Activated CD4-positive, alpha-beta T cell treated with anti-CD3 and anti-CD28 coated beads for 36 hours (primary cell): ENCODE data around the gene MPST. TPM values are rescaled to one million over a fixed set of nuclear protein-coding genes. Genes with fewer than 3 reads are reported as not detected.

Experiments used
- ATAC-seq: fragments of 200-7000 bp; cut with Tn5 transposase; one replicate; pipeline ENCODE4 v1.10.0; 2021; ENCODE audit warnings: mild to moderate bottlenecking, moderate library complexity
- CTCF ChIA-PET: fragments of 350-600 bp; sonication (Branson Sonifier 250); formaldehyde crosslinking; loops from one replicate; lab custom pipeline; 2021; ENCODE audit warnings: antibody characterized with exemption; lab: Charles Lee
- POLR2A ChIA-PET: fragments of 350-600 bp; sonication (Branson Sonifier 250); formaldehyde crosslinking; loops from one replicate; lab custom pipeline; 2021; ENCODE audit warnings: antibody characterized with exemption, inconsistent platforms; lab: Charles Lee
- DNase-seq: peaks from one replicate; pipeline ENCODE4 v3.0.0-alpha.2; 2020
- H3K27ac Mint-ChIP-seq: one replicate; pipeline ENCODE4 v1.8.0; 2021; ENCODE audit warnings: mixed read lengths
- H3K27me3 Mint-ChIP-seq: one replicate; pipeline ENCODE4 v1.8.0; 2021; ENCODE audit warnings: mixed read lengths
- H3K36me3 Mint-ChIP-seq: one replicate; pipeline ENCODE4 v1.8.0; 2021; ENCODE audit warnings: low read depth, mixed read lengths
- H3K4me1 Mint-ChIP-seq: one replicate; pipeline ENCODE4 v1.8.0; 2021; ENCODE audit warnings: mixed read lengths
- H3K4me3 Mint-ChIP-seq: one replicate; pipeline ENCODE4 v1.8.0; 2021; ENCODE audit warnings: mild to moderate bottlenecking, moderate library complexity, mixed read lengths
- H3K9me3 Mint-ChIP-seq: one replicate; pipeline ENCODE4 v1.8.0; 2021; ENCODE audit warnings: low read depth, mixed read lengths
- intact Hi-C, 2 experiments: fragments of 100-400 bp; cut with DNase I in 1 of 2; cut with micrococcal nuclease in 1 of 2; formaldehyde crosslinking; loops; one replicate each; pipeline versions ENCODE4 v1.14.2 to v1.15.1; 2022 to 2024; cut with DNase I, micrococcal nuclease
- total RNA-seq, 2 experiments: library from RNA; stranded (reverse); gene quantifications; one replicate each; pipeline ENCODE4 v1.2.3, GENCODE V29; 2021

The MPST gene
- total RNA-seq, 2 experiments from 2014 or later, result 10.6 to 11.0 TPM

DNA sequence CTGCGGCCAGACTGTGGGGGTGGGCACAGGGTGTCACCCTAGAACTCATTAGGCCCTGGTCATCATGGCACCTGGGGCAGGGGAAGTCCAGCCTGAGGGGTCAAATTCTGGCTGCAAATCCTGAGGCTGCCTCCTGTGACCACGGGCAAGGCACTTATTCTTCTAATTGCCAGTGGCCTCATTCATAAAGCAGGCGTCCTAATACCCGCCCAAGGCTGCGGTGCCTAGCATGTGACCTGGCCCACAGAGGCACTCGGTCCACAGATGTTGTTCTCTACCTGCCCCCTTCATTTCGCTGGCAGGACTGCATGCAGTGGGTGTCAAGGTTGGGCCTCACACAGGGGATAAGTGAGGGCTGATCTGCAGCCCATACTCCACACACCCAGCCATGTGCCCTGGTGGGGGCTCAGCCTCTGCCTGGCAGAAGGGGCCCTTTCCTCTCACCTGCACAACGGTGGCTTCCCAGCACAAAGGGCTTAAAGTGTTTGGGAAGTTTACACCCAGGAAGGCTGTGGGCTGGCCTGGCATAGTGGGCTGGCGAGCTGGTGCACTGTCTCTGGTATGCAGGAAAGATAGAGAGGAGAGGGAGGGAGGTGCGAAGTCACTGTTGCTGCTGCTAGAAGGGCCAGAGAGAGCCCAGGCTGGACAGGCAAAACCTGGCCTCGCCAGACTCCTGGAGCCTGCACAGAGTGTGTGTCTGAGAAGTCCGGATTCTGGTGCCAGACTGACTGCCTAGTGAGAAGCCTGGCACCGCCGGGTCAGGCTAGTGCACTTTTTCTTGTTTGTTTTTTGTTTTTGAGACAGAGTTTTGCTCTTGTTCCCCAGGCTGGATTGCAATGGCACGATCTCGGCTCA lies 3.2 kb downstream of the MPST start:
- peaks cover 4% of the 10 kb centered on the region for H3K4me1 Mint-ChIP-seq
- H3K36me3 Mint-ChIP-seq, result no peaks in the 10 kb centered on the region
- ChIA-PET CTCF (interaction anchor here (0.6 to 4.0 kb wide), 6 partner anchors 10 to 25 kb away, joined by 3 to 27 read pairs (median 6); no protein-coding TSS in a partner anchor), POLR2A (no interaction called here)
- H3K4me3 Mint-ChIP-seq, result no peak overlapping the region
- ATAC-seq (no peak), DNase-seq (no peak)
- H3K27ac Mint-ChIP-seq, result no peak overlapping the region
- peaks cover 13% of the 10 kb centered on the region for H3K27me3 Mint-ChIP-seq
- no peaks in the 10 kb centered on the region for H3K9me3 Mint-ChIP-seq
- intact Hi-C loops, result no loop called here

DNA sequence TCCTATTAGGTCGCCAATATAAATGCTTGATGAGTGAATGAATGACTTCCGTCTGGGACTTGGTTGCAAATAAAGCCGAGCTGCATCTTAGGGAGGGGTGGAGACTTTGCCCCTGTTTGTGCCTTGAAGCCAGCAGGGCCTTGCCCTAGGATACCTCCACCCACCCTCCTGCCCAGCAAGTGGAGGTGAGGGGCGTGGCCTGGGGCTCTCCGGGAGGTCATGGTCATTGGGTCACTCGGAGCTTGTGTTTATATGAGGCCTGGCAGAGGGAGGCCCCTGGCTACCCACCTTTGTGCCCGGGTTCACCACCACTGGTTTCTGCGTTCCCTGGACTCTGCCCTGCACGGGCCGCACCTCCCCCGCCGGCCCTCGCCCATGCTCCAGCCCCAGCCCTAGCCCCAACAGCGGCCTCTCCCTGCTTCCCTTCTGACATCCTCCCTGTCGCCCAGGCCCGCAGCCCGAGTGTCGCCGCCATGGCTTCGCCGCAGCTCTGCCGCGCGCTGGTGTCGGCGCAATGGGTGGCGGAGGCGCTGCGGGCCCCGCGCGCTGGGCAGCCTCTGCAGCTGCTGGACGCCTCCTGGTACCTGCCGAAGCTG lies 4.3 kb downstream of the MPST start:
- no peak for DNase-seq
- no peak overlapping the region for H3K4me3 Mint-ChIP-seq
- peaks cover 12% of the 10 kb centered on the region for H3K27me3 Mint-ChIP-seq
- intact Hi-C loops, result no loop called here
- ChIA-PET CTCF (interaction anchor here (0.5 to 1.0 kb wide), 4 partner anchors 21 to 36 kb away, joined by 3 read pairs; no protein-coding TSS in a partner anchor), POLR2A (no interaction called here)
- ATAC-seq, result no peak
- H3K4me1 Mint-ChIP-seq, result peaks cover 4% of the 10 kb centered on the region
- H3K36me3 Mint-ChIP-seq, result no peaks in the 10 kb centered on the region
- no peak overlapping the region for H3K27ac Mint-ChIP-seq
- no peaks in the 10 kb centered on the region for H3K9me3 Mint-ChIP-seq

DNA sequence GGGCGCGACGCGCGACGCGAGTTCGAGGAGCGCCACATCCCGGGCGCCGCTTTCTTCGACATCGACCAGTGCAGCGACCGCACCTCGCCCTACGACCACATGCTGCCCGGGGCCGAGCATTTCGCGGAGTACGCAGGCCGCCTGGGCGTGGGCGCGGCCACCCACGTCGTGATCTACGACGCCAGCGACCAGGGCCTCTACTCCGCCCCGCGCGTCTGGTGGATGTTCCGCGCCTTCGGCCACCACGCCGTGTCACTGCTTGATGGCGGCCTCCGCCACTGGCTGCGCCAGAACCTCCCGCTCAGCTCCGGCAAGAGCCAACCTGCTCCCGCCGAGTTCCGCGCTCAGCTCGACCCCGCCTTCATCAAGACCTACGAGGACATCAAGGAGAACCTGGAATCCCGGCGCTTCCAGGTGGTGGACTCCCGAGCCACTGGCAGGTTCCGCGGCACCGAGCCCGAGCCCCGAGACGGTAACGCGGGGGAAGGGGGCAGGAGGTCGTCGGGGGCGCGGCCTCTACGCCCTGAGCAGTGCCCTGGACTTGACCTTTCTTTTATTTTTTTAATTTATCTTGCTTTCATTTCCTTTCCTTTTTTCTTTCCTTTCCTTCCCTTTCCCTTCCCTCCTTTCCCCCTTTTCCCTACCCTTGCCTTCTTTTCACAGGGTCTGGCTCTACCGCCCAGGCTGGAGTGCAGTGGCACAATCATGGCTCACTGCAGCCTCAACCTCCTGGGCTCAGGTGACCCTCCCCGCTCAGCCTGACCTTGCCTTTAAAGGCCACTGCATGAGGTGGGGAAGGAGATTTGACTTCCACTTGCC lies 5.0 kb downstream of the MPST start:
- Mint-ChIP-seq H3K36me3 (no peaks in the 10 kb centered on the region), H3K4me3 (no peak overlapping the region), H3K27me3 (peaks cover 12% of the 10 kb centered on the region), H3K9me3 (no peaks in the 10 kb centered on the region), H3K27ac (no peak overlapping the region), H3K4me1 (peaks cover 4% of the 10 kb centered on the region)
- no peak for DNase-seq
- intact Hi-C loops, result no loop called here
- CTCF ChIA-PET, result interaction anchor here (1.0 kb wide), 1 partner anchor 21 kb away, joined by 3 read pairs; no protein-coding TSS in a partner anchor
- ATAC-seq, result no peak
- POLR2A ChIA-PET, result no interaction called here

DNA sequence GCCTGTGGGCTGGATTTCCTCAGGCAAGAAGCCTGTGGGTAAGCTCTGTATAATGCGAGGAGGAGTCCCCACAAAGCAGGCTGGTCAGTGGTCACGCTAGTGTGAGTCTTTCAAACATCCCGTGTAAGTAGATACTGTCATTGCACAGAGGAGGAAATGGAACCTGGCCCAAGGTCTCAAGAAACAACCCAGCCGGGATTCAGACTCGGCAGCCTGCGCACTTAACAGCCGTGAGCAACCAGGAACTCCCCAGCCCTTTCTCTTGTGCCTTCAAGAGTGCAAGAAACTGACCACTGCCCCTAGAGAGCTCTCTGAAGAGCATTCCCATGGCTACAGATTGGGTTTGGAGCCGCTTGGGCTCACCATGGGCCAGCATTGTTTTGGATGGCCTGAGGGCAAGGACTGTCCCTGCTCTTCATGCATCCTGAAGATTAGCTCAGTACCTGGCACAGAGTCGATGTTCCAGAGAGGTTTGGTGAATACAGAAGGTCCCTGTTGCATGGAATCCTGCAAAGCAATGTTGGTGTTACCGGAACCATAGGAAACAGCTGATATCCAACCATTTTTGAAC lies 6.0 kb downstream of the MPST start:
- H3K27ac Mint-ChIP-seq, result no peak overlapping the region
- CTCF ChIA-PET, result interaction anchor here (1.1 kb wide), 1 partner anchor 19 kb away, joined by 3 read pairs; no protein-coding TSS in a partner anchor
- POLR2A ChIA-PET, result no interaction called here
- ATAC-seq (no peak), DNase-seq (no peak)
- peaks cover 5% of the 10 kb centered on the region for H3K27me3 Mint-ChIP-seq
- intact Hi-C loops, result no loop called here
- H3K9me3 Mint-ChIP-seq, result no peaks in the 10 kb centered on the region
- no peaks in the 10 kb centered on the region for H3K36me3 Mint-ChIP-seq
- no peaks in the 10 kb centered on the region for H3K4me1 Mint-ChIP-seq
- no peak overlapping the region for H3K4me3 Mint-ChIP-seq

DNA sequence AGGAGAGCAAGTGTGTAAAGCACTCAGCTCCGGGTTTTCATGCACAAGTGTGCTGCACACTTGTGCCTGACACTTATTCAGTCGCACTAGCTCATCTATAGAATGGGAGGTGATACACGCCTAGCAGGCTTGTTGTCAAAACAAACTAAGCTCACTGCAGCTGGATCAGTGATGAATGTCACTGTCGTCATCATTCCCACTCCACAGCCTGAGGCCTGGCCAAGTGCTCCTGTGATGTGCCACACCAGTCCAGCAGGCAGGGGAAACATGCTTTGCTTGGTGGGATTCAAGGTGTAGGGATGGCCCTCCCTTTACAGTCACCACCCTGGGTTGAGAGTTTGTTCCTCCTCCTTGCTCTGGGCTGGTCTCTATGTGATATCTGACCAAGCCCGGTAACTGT lies 6.8 kb downstream of the MPST start:
- H3K36me3 Mint-ChIP-seq, result no peaks in the 10 kb centered on the region
- no peak overlapping the region for H3K4me3 Mint-ChIP-seq
- H3K4me1 Mint-ChIP-seq, result no peaks in the 10 kb centered on the region
- ChIA-PET POLR2A (interaction anchor here (1.1 kb wide), 1 partner anchor 19 kb away, joined by 4 read pairs; no protein-coding TSS in a partner anchor), CTCF (interaction anchor here (0.6 to 1.1 kb wide), 3 partner anchors 18 to 62 kb away, joined by 3 read pairs; no protein-coding TSS in a partner anchor)
- no peak for DNase-seq
- peaks cover 4% of the 10 kb centered on the region for H3K27me3 Mint-ChIP-seq
- ATAC-seq, result no peak
- H3K27ac Mint-ChIP-seq, result no peak overlapping the region
- no peaks in the 10 kb centered on the region for H3K9me3 Mint-ChIP-seq
- intact Hi-C loops, result no loop called here

DNA sequence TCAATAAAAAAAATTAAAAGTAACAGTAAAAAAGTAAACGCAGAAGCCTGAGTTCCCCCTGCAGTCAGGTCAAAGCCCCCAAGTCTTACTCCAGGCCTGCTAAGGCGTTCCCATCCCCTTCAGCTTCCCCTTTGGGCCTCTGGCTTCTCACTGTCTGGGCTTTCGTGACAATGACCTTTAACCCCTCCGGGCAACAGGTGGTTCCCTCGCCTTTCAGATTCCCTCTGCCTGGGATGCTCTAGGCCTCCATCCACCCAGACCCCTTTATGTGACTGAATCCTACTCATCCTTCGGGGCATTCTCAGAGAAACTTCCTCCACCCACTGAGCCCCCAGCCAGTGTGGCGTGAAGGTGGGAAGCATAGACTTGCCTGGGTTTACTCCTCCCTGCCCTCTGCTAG lies 8.0 kb downstream of the MPST start:
- intact Hi-C loops, result no loop called here
- POLR2A ChIA-PET, result no interaction called here
- Mint-ChIP-seq H3K27ac (no peak overlapping the region), H3K27me3 (no peaks in the 10 kb centered on the region), H3K4me1 (no peaks in the 10 kb centered on the region), H3K9me3 (no peaks in the 10 kb centered on the region), H3K36me3 (no peaks in the 10 kb centered on the region), H3K4me3 (no peak overlapping the region)
- no peak for ATAC-seq
- CTCF ChIA-PET, result no interaction called here
- DNase-seq, result no peak

DNA sequence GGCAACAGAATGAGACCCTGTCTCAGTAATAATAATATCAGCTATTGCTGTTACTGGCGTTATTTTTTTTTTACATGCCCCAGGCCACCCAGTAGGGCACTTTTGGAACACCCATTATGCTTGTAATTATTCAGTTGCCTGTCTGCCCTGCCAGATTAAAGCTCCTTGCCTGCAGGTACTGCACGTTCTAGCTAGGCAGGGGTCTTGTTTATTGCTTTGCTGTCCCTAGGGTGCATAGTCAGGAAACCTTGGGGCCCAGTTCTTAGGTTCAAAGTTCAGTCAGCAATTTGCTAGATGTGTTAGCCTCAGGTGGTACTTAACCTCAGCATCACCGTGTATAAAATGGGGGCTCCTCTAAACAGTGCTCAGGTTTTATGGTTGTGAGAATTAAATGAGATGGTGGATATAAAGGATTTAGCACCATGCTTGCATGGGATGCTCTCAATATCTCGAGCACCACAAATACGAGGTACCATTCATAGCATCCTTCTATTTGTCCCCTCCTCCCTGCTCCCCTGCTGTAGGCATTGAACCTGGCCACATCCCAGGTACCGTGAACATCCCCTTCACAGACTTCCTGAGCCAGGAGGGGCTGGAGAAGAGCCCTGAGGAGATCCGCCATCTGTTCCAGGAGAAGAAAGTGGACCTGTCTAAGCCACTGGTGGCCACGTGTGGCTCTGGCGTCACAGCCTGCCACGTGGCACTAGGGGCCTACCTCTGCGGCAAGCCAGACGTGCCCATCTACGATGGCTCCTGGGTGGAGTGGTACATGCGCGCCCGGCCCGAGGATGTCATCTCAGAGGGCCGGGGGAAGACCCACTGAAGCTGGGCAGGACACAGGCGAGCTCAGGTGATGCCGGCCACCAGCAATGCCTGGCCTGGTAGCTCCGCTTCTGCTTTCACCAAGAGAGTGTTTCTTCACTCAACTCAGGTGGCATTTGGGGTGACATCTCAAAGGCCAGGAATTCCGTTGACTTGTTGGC lies 9.4 kb downstream of the MPST start:
- DNase-seq (no peak), ATAC-seq (no peak)
- CTCF ChIA-PET, result interaction anchor here (1.1 to 1.8 kb wide), 4 partner anchors 9 to 15 kb away, joined by 4 to 9 read pairs (median 6); partner anchors contain the start of gene TST
- POLR2A ChIA-PET, result interaction anchor here (0.7 kb wide), 1 partner anchor 12 kb away, joined by 3 read pairs; no protein-coding TSS in a partner anchor
- no peaks in the 10 kb centered on the region for H3K36me3 Mint-ChIP-seq
- H3K4me3 Mint-ChIP-seq, result no peak overlapping the region
- H3K27ac Mint-ChIP-seq, result no peak overlapping the region
- no peaks in the 10 kb centered on the region for H3K9me3 Mint-ChIP-seq
- H3K4me1 Mint-ChIP-seq, result no peaks in the 10 kb centered on the region
- no peaks in the 10 kb centered on the region for H3K27me3 Mint-ChIP-seq
- intact Hi-C loops, result no loop called here

DNA sequence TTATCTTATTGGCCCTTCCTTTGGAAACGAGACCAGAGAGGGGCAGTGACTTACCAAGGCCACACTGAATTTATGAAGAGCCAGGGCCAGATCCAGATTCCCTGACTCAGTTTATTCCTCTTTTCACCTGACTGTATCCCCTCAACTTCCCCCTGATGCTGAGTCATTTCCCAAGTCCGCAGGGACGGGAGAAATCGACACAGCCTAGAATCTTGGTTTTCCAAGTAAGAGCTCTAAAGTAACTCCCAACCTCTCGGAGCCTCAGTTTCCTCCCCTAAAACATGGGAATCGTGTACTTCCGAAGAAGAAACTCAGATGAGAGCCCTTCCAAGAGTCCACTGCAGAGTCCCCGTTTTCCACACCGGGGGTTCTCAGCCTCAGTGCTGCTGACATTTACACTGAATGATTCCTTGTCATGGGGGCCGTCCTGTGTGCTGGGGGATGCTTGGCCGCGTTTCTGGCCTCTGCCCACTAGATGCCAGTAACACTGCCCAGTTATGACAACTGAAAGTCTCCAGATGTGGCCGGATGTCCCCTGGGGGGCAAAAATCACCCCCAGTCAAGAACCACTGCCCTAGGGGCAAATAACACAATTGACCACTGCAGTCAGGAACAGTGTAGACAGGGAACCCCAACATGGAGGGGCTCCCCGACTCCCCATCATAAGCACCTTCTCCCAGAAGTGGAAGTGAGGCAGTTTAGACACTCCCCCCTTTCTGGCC lies 11.2 kb downstream of the MPST start:
- intact Hi-C loops, result no loop called here
- Mint-ChIP-seq H3K27me3 (peaks cover 7% of the 10 kb centered on the region), H3K27ac (no peak overlapping the region), H3K4me3 (no peak overlapping the region), H3K9me3 (no peaks in the 10 kb centered on the region), H3K4me1 (no peaks in the 10 kb centered on the region), H3K36me3 (no peaks in the 10 kb centered on the region)
- ChIA-PET POLR2A (interaction anchor here (1.2 kb wide), 1 partner anchor 14 kb away, joined by 4 read pairs; no protein-coding TSS in a partner anchor), CTCF (interaction anchor here (0.6 to 1.8 kb wide), 8 partner anchors 9 to 536 kb away, joined by 3 to 9 read pairs (median 3); partner anchors contain the start of gene TST)
- no peak for ATAC-seq
- DNase-seq, result no peak

DNA sequence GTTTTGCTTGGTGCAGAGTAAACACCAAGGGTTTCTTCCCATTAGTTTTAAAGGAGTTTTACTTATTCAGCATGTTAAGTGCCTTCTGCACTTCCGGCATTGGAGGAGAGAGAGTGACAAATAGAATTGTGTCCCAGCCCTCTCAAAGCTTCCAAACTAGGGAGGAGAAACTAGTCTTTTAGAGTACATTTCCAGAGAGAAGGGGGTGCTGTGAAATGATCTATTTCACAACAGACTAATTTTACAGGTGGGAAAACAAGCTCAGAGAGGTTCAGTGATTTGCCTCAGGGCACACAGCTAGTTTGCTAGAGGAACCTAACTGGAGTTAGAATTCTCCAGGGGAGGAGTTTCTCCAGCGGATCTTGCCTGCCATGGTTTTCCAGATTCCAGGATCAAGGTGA lies 12.6 kb downstream of the MPST start:
- CTCF ChIA-PET, result interaction anchor here (0.7 to 3.4 kb wide), 6 partner anchors 10 to 135 kb away, joined by 3 to 9 read pairs (median 5); no protein-coding TSS in a partner anchor
- Mint-ChIP-seq H3K27me3 (peaks cover 10% of the 10 kb centered on the region), H3K27ac (no peak overlapping the region), H3K4me1 (no peaks in the 10 kb centered on the region), H3K9me3 (no peaks in the 10 kb centered on the region), H3K36me3 (no peaks in the 10 kb centered on the region), H3K4me3 (no peak overlapping the region)
- intact Hi-C loops, result no loop called here
- no peak for DNase-seq
- ATAC-seq, result no peak
- POLR2A ChIA-PET, result interaction anchor here (0.6 to 0.7 kb wide), 2 partner anchors 13 to 41 kb away, joined by 3 to 5 read pairs; no protein-coding TSS in a partner anchor
